IMR-90 (cell line): Measurements from ENCODE around the gene LONP1. TPM values are rescaled to one million over a fixed set of nuclear protein-coding genes. Genes with fewer than 3 reads are reported as not detected.

Experiments
- ATAC-seq: fragments of 200-7000 bp; cut with Tn5 transposase; 2 replicates; pipeline ENCODE4 v1.9.1; 2020; ENCODE audit warnings: low read depth, mild to moderate bottlenecking, moderate library complexity
- BruUV-seq: library from RNA; stranded (reverse); fragments of 400-500 nt; replicated peaks from 2 replicates; lab custom pipeline; 2021; lab: Mats Ljungman, UMichigan
- CTCF ChIA-PET: fragments of 300-600 bp; formaldehyde crosslinking; extraction: SDS; loops from one replicate; lab custom pipeline; 2021; ENCODE audit warnings: antibody characterized with exemption; lab: Yijun Ruan, JAX
- POLR2A ChIA-PET: fragments of 300-600 bp; sonication (Branson Sonifier 250); formaldehyde crosslinking; loops from one replicate; lab custom pipeline; 2022; ENCODE audit warnings: antibody characterized with exemption; ENCODE audit not compliant: unreplicated experiment; lab: Charles Lee
- DNase-seq: peaks from one replicate; pipeline ENCODE4 v3.0.0; 2013
- H2AFZ ChIP-seq: replicated peaks from 2 replicates; pipeline ENCODE3; 2013; ENCODE audit warnings: low read length, mild to moderate bottlenecking; ENCODE audit not compliant: poor library complexity
- H2AK5ac ChIP-seq: 2 replicates; pipeline ENCODE4 v1.6.1; 2013; ENCODE audit warnings: low read depth, low read length, inconsistent platforms
- H2AK9ac ChIP-seq: replicated peaks from 2 replicates; pipeline ENCODE3; 2013; ENCODE audit warnings: mild to moderate bottlenecking, low read depth, low read length, moderate library complexity; ENCODE audit not compliant: poor library complexity
- H2BK120ac ChIP-seq: 2 replicates; pipeline ENCODE4 v1.6.1; 2013; ENCODE audit warnings: low read depth, low read length, inconsistent platforms
- H2BK15ac ChIP-seq: 3 replicates; pipeline ENCODE4 v1.6.1; 2013; ENCODE audit warnings: low read depth, low read length, inconsistent platforms
- H2BK20ac ChIP-seq: 2 replicates; pipeline ENCODE4 v1.6.1; 2013; ENCODE audit warnings: low read depth, mild to moderate bottlenecking, inconsistent platforms, low read length, moderate library complexity
- H2BK5ac ChIP-seq: 2 replicates; pipeline ENCODE4 v1.6.1; 2013; ENCODE audit warnings: mild to moderate bottlenecking, low read depth, low read length, inconsistent platforms; ENCODE audit not compliant: poor library complexity, severe bottlenecking
- H3K14ac ChIP-seq: replicated peaks from 2 replicates; pipeline ENCODE4 v1.6.1; 2013; ENCODE audit warnings: low read depth, low read length, inconsistent platforms
- H3K18ac ChIP-seq: 2 replicates; pipeline ENCODE4 v1.6.1; 2013; ENCODE audit warnings: low read depth, low read length, control low read depth
- H3K23ac ChIP-seq: 2 replicates; pipeline ENCODE4 v1.6.1; 2013; ENCODE audit warnings: low read depth, low read length, inconsistent platforms
- H3K27ac ChIP-seq: 2 replicates; pipeline ENCODE4 v1.5.1; 2013; ENCODE audit warnings: mild to moderate bottlenecking, control low read depth, low read length; ENCODE audit not compliant: insufficient read depth
- H3K27me3 ChIP-seq: 2 replicates; pipeline ENCODE4 v1.6.1; 2013; ENCODE audit warnings: low read length; ENCODE audit not compliant: control insufficient read depth, insufficient read depth
- H3K36me3 ChIP-seq: 2 replicates; pipeline ENCODE4 v1.6.1; 2013; ENCODE audit warnings: low read length, mixed read lengths; ENCODE audit not compliant: control insufficient read depth, insufficient read depth
- H3K4ac ChIP-seq: 2 replicates; pipeline ENCODE4 v1.6.1; 2013; ENCODE audit warnings: low read depth, low read length, inconsistent platforms
- H3K4me1 ChIP-seq: 2 replicates; pipeline ENCODE4 v1.6.1; 2013; ENCODE audit warnings: low read length, mixed read lengths; ENCODE audit not compliant: control insufficient read depth, insufficient read depth
- H3K4me2 ChIP-seq: 2 replicates; pipeline ENCODE4 v1.6.1; 2013; ENCODE audit warnings: low read depth, mild to moderate bottlenecking, control low read depth, low read length, moderate library complexity
- H3K4me3 ChIP-seq: 2 replicates; pipeline ENCODE4 v1.5.1; 2013; ENCODE audit warnings: low read depth, mild to moderate bottlenecking, control low read depth, low read length, moderate library complexity; ENCODE audit not compliant: insufficient read depth
- H3K56ac ChIP-seq: 2 replicates; pipeline ENCODE4 v1.6.1; 2013; ENCODE audit warnings: low read length, inconsistent platforms; ENCODE audit not compliant: insufficient read depth; ENCODE audit errors: extremely low read depth
- H3K79me1 ChIP-seq, 2 experiments: 2 replicates each; pipeline ENCODE4 v1.6.1; 2013; ENCODE audit warnings: low read length in 2 of 2, inconsistent platforms in 1 of 2, low read depth in 1 of 2
- H3K9ac ChIP-seq: 2 replicates; pipeline ENCODE4 v1.6.1; 2013; ENCODE audit warnings: low read depth, low read length, control low read depth
- H3K9me1 ChIP-seq: 2 replicates; pipeline ENCODE4 v1.6.1; 2013; ENCODE audit warnings: low read length, inconsistent platforms; ENCODE audit not compliant: insufficient read depth
- H3K9me3 ChIP-seq: 2 replicates; pipeline ENCODE4 v1.6.1; 2013; ENCODE audit warnings: low read length; ENCODE audit not compliant: control insufficient read depth, insufficient read depth
- H4K20me1 ChIP-seq: 2 replicates; pipeline ENCODE4 v1.6.1; 2013; ENCODE audit warnings: low read length, inconsistent platforms; ENCODE audit not compliant: insufficient read depth
- H4K5ac ChIP-seq: 2 replicates; pipeline ENCODE4 v1.6.1; 2013; ENCODE audit warnings: mild to moderate bottlenecking, low read depth, low read length, control low read depth
- H4K8ac ChIP-seq, 2 experiments: 2 replicates each; pipeline ENCODE4 v1.6.1; 2013; ENCODE audit warnings: low read depth in 2 of 2, low read length in 2 of 2, control low read depth in 1 of 2, inconsistent platforms in 1 of 2
- H4K91ac ChIP-seq: 2 replicates; pipeline ENCODE4 v1.6.1; 2013; ENCODE audit warnings: low read depth, low read length, inconsistent platforms; ENCODE audit not compliant: insufficient read depth
- MAFK ChIP-seq: IDR thresholded peaks from 2 replicates; pipeline ENCODE4 v1.6.1; 2012; ENCODE audit warnings: low read depth, low read length, improper control_type of control experiment
- MAZ ChIP-seq: IDR thresholded peaks from 2 replicates; pipeline ENCODE4 v1.6.1; 2012; ENCODE audit warnings: low read depth, mild to moderate bottlenecking, low read length, improper control_type of control experiment, moderate library complexity, borderline replicate concordance
- POLR2A ChIP-seq: IDR thresholded peaks from 2 replicates; pipeline ENCODE4 v1.6.1; 2012; ENCODE audit warnings: mild to moderate bottlenecking, low read depth, low read length
- WGBS, 2 experiments: methylation state at CpG; one replicate each; pipeline versions ENCODE4 v1.1.5 to v1.1.7; 2013; ENCODE audit warnings: missing lambda C conversion rate in 2 of 2; ENCODE audit not compliant: insufficient read length in 1 of 2; ENCODE audit errors: extremely low coverage in 2 of 2; 5-methylcytosine and 5-hydroxymethylcytosine counted together
- dilution Hi-C: fragments of 300-500 bp; cut with HindIII; formaldehyde crosslinking; loops from one replicate; pipeline ENCODE4 v1.14.3; 2018; ENCODE audit warnings: low sequenced_read_pairs; ENCODE audit not compliant: unreplicated experiment
- in situ Hi-C: fragments of 300-500 bp; cut with MboI; formaldehyde crosslinking; loops from 3 replicates; pipeline ENCODE4 v1.14.3; 2019; ENCODE audit warnings: low sequenced_read_pairs, inconsistent platforms, mixed read lengths
- intact Hi-C: fragments of 100-400 bp; cut with micrococcal nuclease; formaldehyde crosslinking; loops from 2 replicates; pipeline ENCODE4 v1.10.0; 2022
- polyA plus RNA-seq, 3 experiments: library from polyadenylated mRNA; depleted of rRNA; stranded (reverse); fragments of >200 nt; gene quantifications; 2 replicates each; pipeline ENCODE4 v1.2.3, GENCODE V29; 2012; ENCODE audit warnings: low replicate concordance in 1 of 3
- total RNA-seq: library from RNA; depleted of rRNA; stranded (reverse); fragments of >200 nt; gene quantifications from 2 replicates; pipeline ENCODE4 v1.2.3, GENCODE V29; 2012
- TF ChIP-seq, protein P1 (sequence below): fragments of 150-350 bp; IDR thresholded peaks from 2 replicates; pipeline ENCODE4 v1.6.1; 2016; ENCODE audit warnings: low read depth, mild to moderate bottlenecking, low read length, moderate library complexity, borderline replicate concordance

The LONP1 gene
- total and polyA plus RNA-seq, 2 of the 4 experiments (the other 2 are of a cell fraction), result 64.2 to 93.2 TPM

DNA sequence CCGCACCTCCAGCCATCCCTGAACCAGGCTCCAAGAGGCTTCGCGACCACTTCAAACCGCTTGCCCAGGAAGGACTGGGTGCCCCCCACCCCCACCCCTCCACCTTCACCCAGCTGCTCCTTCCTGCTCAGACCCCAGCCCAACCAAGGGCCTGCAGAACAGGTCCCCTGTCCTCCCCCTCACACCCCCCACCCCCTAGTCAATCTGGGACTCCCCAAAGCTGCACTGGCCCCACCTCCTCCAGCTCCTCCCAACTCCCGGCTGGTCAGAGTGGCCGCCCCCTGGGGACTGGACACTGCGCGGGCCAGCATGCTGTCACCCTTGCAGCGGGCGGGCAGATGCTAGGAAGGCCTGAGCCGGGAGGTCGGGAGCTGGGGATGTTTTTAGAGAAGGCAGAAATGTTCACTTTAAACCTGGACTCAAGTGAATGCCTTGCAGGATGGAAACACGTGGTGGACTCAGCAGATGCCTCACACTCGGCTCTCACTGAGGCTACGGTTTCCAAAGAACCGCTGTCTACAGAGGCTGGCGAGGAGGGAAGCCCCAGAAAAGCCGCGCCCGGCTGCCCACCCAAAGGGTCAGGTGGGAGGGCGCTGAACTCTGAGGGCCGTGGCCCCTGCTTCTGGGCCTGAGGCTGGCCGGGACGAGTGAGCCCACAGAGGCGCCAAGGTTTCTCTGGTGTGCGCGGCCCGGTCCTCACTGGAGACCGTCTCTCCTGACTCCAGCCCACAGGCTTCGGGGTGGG, 21.9 kb downstream of the LONP1 start:
- Histone ChIP-seq H4K5ac (no peak overlapping the region), H2AK9ac (peak overlapping the region; percentile 61), H2BK5ac (no peak overlapping the region), H2BK120ac (no peak overlapping the region), H3K4ac (no peak overlapping the region), H3K79me1 (peaks cover 8 to 63% of the 10 kb centered on the region in 2 experiments; a peak in 3 of 4 replicates), H3K18ac (no peak overlapping the region), H3K14ac (no peak overlapping the region), H3K9me3 (no peaks in the 10 kb centered on the region), H2AK5ac (no peak overlapping the region), H3K23ac (no peak overlapping the region), H3K4me2 (no peak overlapping the region), H3K4me3 (no peak overlapping the region), H3K4me1 (no peaks in the 10 kb centered on the region), H2AFZ (no peak overlapping the region), H3K56ac (no peak overlapping the region), H3K27me3 (no peaks in the 10 kb centered on the region), H4K91ac (no peak overlapping the region), H3K9ac (no peak overlapping the region), H4K20me1 (peaks cover 56% of the 10 kb centered on the region), H2BK15ac (no peak overlapping the region), H4K8ac (no peak overlapping the region), H2BK20ac (no peak overlapping the region), H3K36me3 (peaks cover 66% of the 10 kb centered on the region), H3K9me1 (peaks cover 4% of the 10 kb centered on the region; the same call in 1 of the 2 replicates), H3K27ac (no peak overlapping the region)
- intact Hi-C loops, result no loop called here
- BruUV-seq, result no TSS peak
- CTCF ChIA-PET, result interaction anchor here (0.6 kb wide), 1 partner anchor 11 kb away, joined by 3 read pairs; no protein-coding TSS in a partner anchor
- POLR2A ChIA-PET, result no interaction called here
- TF ChIP-seq MAFK (no peak), POLR2A (no peak), MAZ (no peak)
- TF ChIP-seq, protein P1, sequence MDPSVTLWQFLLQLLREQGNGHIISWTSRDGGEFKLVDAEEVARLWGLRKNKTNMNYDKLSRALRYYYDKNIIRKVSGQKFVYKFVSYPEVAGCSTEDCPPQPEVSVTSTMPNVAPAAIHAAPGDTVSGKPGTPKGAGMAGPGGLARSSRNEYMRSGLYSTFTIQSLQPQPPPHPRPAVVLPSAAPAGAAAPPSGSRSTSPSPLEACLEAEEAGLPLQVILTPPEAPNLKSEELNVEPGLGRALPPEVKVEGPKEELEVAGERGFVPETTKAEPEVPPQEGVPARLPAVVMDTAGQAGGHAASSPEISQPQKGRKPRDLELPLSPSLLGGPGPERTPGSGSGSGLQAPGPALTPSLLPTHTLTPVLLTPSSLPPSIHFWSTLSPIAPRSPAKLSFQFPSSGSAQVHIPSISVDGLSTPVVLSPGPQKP, result no peak
- ATAC-seq (peak; percentile 5; the same call in 1 of the 2 replicates), DNase-seq (no peak)
- WGBS, 2 experiments, result 89% methylated on average over 18 of the region's 30 CpGs; no CpG with 5 or more reads in 1 of the 2 experiments
- in situ Hi-C loops, result no loop called here
- dilution Hi-C loops, result no loop called here
